SH-SY5Y (cell line): ENCODE data around the gene TOR1A.

Experiments used
- GATA2 ChIP-seq: IDR thresholded peaks from 2 replicates; pipeline ENCODE4 v1.6.1; 2011; ENCODE audit warnings: mild to moderate bottlenecking, low read depth, low read length
- GATA3 ChIP-seq: IDR thresholded peaks from 2 replicates; pipeline ENCODE4 v1.6.1; 2011; ENCODE audit warnings: low read depth, mild to moderate bottlenecking, low read length, moderate library complexity

DNA sequence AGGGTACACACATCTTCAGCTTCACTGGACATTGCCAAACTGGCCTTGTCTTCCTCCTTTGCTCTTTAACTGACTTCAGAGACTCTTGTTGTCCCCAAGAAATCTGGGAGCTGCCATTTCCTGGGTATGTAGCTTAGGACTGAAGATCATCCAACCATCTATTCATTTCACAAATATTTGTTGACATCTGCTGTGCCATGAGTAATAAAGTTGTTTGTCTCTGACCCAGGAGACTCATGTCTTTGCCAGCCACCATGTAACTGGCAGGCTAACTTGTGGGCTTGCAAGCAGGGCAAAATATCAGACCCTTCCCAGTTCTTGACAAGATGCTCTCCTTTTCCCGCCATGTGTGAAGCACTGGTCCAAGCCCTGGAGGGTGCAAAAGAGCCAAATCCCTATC is 38.1 kb downstream of the TOR1A start:
- TF ChIP-seq GATA2 (no peak), GATA3 (no peak)
